ENCODE measurements around the gene MMP20. TPM values are rescaled to one million over a fixed set of nuclear protein-coding genes. Genes with fewer than 3 reads are reported as not detected.
"Not testable (repeated sequence)": the region's sequence is repeated elsewhere in the genome, so short reads cannot be mapped to it uniquely, and the experiment has no call there.

Gene MMP20
- total RNA-seq, 1 experiment from 2014 or later: not detected

GRCh38 chr11:102633385-102634026 lies 8.4 kb upstream of the MMP20 start:
- BruUV-seq (replicated peaks): no TSS peak
- POLR2A ChIA-PET: no interaction called here
- TF ChIP-seq CTCF (IDR thresholded peaks at IDR 0.05; ENCODE audit: unreplicated experiment): no peak
- Mint-ChIP-seq H3K9me3 (ENCODE audit: unreplicated experiment) (no peaks in the 10 kb centered on the region), H3K4me1 (ENCODE audit: insufficient read depth, unreplicated experiment) (no peaks in the 10 kb centered on the region), H3K4me3 (ENCODE audit: unreplicated experiment) (no peak overlapping the region), H3K27me3 (ENCODE audit: insufficient read depth, unreplicated experiment) (no peaks in the 10 kb centered on the region), H3K36me3 (ENCODE audit: insufficient read depth, unreplicated experiment) (no peaks in the 10 kb centered on the region), H3K27ac (ENCODE audit: low read depth, unreplicated experiment) (no peak overlapping the region)
- intact Hi-C loops (cut with micrococcal nuclease): no loop called here
- CTCF ChIA-PET: interaction anchor here (0.5 kb wide), 1 partner anchor 244 kb away, joined by 5 read pairs; no protein-coding TSS in a partner anchor
- DNase-seq (ENCODE audit: unreplicated experiment): no peak

- intact Hi-C loops (cut with micrococcal nuclease): no loop called here
- Mint-ChIP-seq H3K27me3 (ENCODE audit: insufficient read depth, unreplicated experiment) (no peaks in the 10 kb centered on the region), H3K36me3 (ENCODE audit: insufficient read depth, unreplicated experiment) (no peaks in the 10 kb centered on the region), H3K27ac (ENCODE audit: low read depth, unreplicated experiment) (no peak overlapping the region), H3K9me3 (ENCODE audit: unreplicated experiment) (no peaks in the 10 kb centered on the region), H3K4me1 (ENCODE audit: insufficient read depth, unreplicated experiment) (no peaks in the 10 kb centered on the region), H3K4me3 (ENCODE audit: unreplicated experiment) (no peak overlapping the region)
- no peak for DNase-seq (ENCODE audit: unreplicated experiment)
- ChIA-PET POLR2A (interaction anchor here (1.2 kb wide), 1 partner anchor 10 kb away, joined by 3 read pairs; no protein-coding TSS in a partner anchor), CTCF (interaction anchor here (0.8 kb wide), 1 partner anchor 19 kb away, joined by 3 read pairs; no protein-coding TSS in a partner anchor)
- no peak for TF ChIP-seq CTCF (IDR thresholded peaks at IDR 0.05; ENCODE audit: unreplicated experiment)
- no TSS peak for BruUV-seq (replicated peaks)
Measured at GRCh38 chr11:102632026-102632425, 6.9 kb upstream of the MMP20 start.

GRCh38 chr11:102630598-102631448 lies 5.7 kb upstream of the MMP20 start:
- no peak overlapping the region for H3K27ac Mint-ChIP-seq (ENCODE audit: low read depth, unreplicated experiment)
- no peaks in the 10 kb centered on the region for H3K27me3 Mint-ChIP-seq (ENCODE audit: insufficient read depth, unreplicated experiment)
- no peaks in the 10 kb centered on the region for H3K9me3 Mint-ChIP-seq (ENCODE audit: unreplicated experiment)
- H3K36me3 Mint-ChIP-seq (ENCODE audit: insufficient read depth, unreplicated experiment): no peaks in the 10 kb centered on the region
- no peaks in the 10 kb centered on the region for H3K4me1 Mint-ChIP-seq (ENCODE audit: insufficient read depth, unreplicated experiment)
- BruUV-seq (replicated peaks): no TSS peak
- H3K4me3 Mint-ChIP-seq (ENCODE audit: unreplicated experiment): no peak overlapping the region
- intact Hi-C loops (cut with micrococcal nuclease): no loop called here
- ChIA-PET POLR2A (interaction anchor here (1.2 kb wide), 1 partner anchor 9 kb away, joined by 3 read pairs; no protein-coding TSS in a partner anchor), CTCF (interaction anchor here (0.6 to 0.8 kb wide), 3 partner anchors 18 to 405 kb away, joined by 3 read pairs; no protein-coding TSS in a partner anchor)
- DNase-seq (ENCODE audit: unreplicated experiment): no peak
- TF ChIP-seq CTCF (IDR thresholded peaks at IDR 0.05; ENCODE audit: unreplicated experiment): no peak

- H3K4me1 Mint-ChIP-seq (ENCODE audit: insufficient read depth, unreplicated experiment); H3K4me3 Mint-ChIP-seq (ENCODE audit: unreplicated experiment); H3K36me3 Mint-ChIP-seq (ENCODE audit: insufficient read depth, unreplicated experiment); BruUV-seq (replicated peaks); POLR2A ChIA-PET; H3K27me3 Mint-ChIP-seq (ENCODE audit: insufficient read depth, unreplicated experiment); intact Hi-C loops (cut with micrococcal nuclease); DNase-seq (ENCODE audit: unreplicated experiment); H3K27ac Mint-ChIP-seq (ENCODE audit: low read depth, unreplicated experiment); H3K9me3 Mint-ChIP-seq (ENCODE audit: unreplicated experiment): not testable (repeated sequence)
- CTCF ChIA-PET: interaction anchor here (0.7 kb wide), 2 partner anchors 287 to 406 kb away, joined by 3 read pairs; no protein-coding TSS in a partner anchor
Measured at GRCh38 chr11:102629908-102630307, 4.8 kb upstream of the MMP20 start.
